HEK293 (cell line): ENCODE measurements around the gene SCIN.

Experiments
- CTCF ChIA-PET: fragments of 350-600 bp; formaldehyde crosslinking; extraction: SDS; loops from one replicate; lab custom pipeline; 2021; ENCODE audit warnings: antibody characterized with exemption; lab: Yijun Ruan, JAX
- POLR2A ChIA-PET: fragments of 300-600 bp; formaldehyde crosslinking; extraction: SDS; loops from one replicate; lab custom pipeline; 2020; ENCODE audit warnings: antibody characterized with exemption, inconsistent platforms; lab: Yijun Ruan, JAX
- H3K27ac ChIP-seq: fragments of 200-500 bp; sonication (Bioruptor generic); 2 replicates; pipeline ENCODE4 v1.5.1; 2014; ENCODE audit warnings: low read depth, low read length, control low read depth, inconsistent platforms; ENCODE audit errors: extremely low read depth
- H3K36me3 ChIP-seq, 2 experiments: fragments of 200-500 bp in 1 of 2; sonication (Bioruptor generic) in 1 of 2; 1 replicate in 1 of 2; 2 replicates in 1 of 2; pipeline ENCODE4 v1.5.1; 2014 to 2017; ENCODE audit warnings: inconsistent platforms in 2 of 2, low read length in 2 of 2; ENCODE audit not compliant: control insufficient read depth in 2 of 2, insufficient read depth in 1 of 2
- H3K4me1 ChIP-seq: fragments of 200-500 bp; sonication (Bioruptor generic); 2 replicates; pipeline ENCODE4 v1.5.1; 2014; ENCODE audit warnings: mild to moderate bottlenecking, low read length, inconsistent platforms; ENCODE audit not compliant: control insufficient read depth, insufficient read depth
- H3K4me3 ChIP-seq: 2 replicates; pipeline ENCODE4 v1.5.1; 2011; ENCODE audit warnings: low read depth, mild to moderate bottlenecking, control low read depth, low read length, moderate library complexity
- H3K9me3 ChIP-seq: fragments of 200-500 bp; sonication (Bioruptor generic); 2 replicates; pipeline ENCODE4 v1.5.1; 2014; ENCODE audit warnings: low read depth, low read length, inconsistent platforms; ENCODE audit not compliant: control insufficient read depth, insufficient read depth
- BCL11A ChIP-seq: fragments of 450-650 bp; formaldehyde crosslinking; IDR thresholded peaks from 2 replicates; pipeline ENCODE4 v1.5.1; 2016; ENCODE audit warnings: low read depth, missing biosample characterization, missing genetic modification characterization
- BCL6B ChIP-seq: fragments of 450-650 bp; formaldehyde crosslinking; IDR thresholded peaks from 2 replicates; pipeline ENCODE4 v1.5.1; 2017; ENCODE audit warnings: missing biosample characterization, missing genetic modification characterization
- GLIS1 ChIP-seq: fragments of 450-650 bp; formaldehyde crosslinking; IDR thresholded peaks from 2 replicates; pipeline ENCODE4 v1.5.1; 2016; ENCODE audit warnings: missing biosample characterization, missing genetic modification characterization
- GLIS2 ChIP-seq: fragments of 450-650 bp; formaldehyde crosslinking; IDR thresholded peaks from 2 replicates; pipeline ENCODE4 v1.5.1; 2016; ENCODE audit warnings: missing biosample characterization, missing genetic modification characterization
- HOXA7 ChIP-seq: sonication (generic); formaldehyde crosslinking; IDR thresholded peaks from 2 replicates; pipeline ENCODE4 v1.8.1; 2022; ENCODE audit warnings: missing genetic modification reagents, borderline replicate concordance
- HOXC10 ChIP-seq: sonication (generic); formaldehyde crosslinking; IDR thresholded peaks from 2 replicates; pipeline ENCODE4 v1.8.1; 2023; ENCODE audit warnings: mild to moderate bottlenecking, missing genetic modification reagents
- KLF16 ChIP-seq: fragments of 450-650 bp; formaldehyde crosslinking; IDR thresholded peaks from 2 replicates; pipeline ENCODE4 v1.5.1; 2017; ENCODE audit warnings: missing biosample characterization, missing genetic modification characterization
- OVOL3 ChIP-seq: fragments of 450-650 bp; formaldehyde crosslinking; IDR thresholded peaks from 2 replicates; pipeline ENCODE4 v1.5.1; 2016; ENCODE audit warnings: missing biosample characterization, missing genetic modification characterization
- PRDM6 ChIP-seq: fragments of 450-650 bp; formaldehyde crosslinking; IDR thresholded peaks from 2 replicates; pipeline ENCODE4 v1.5.1; 2017; ENCODE audit warnings: missing biosample characterization, missing genetic modification characterization
- REST ChIP-seq: fragments of 450-650 bp; formaldehyde crosslinking; IDR thresholded peaks from 2 replicates; pipeline ENCODE4 v1.5.1; 2016; ENCODE audit warnings: missing biosample characterization, missing genetic modification characterization
- SP3 ChIP-seq: fragments of 450-650 bp; formaldehyde crosslinking; IDR thresholded peaks from 2 replicates; pipeline ENCODE4 v1.5.1; 2016; ENCODE audit warnings: missing biosample characterization, missing genetic modification characterization
- ZBTB10 ChIP-seq: fragments of 450-650 bp; formaldehyde crosslinking; IDR thresholded peaks from 2 replicates; pipeline ENCODE4 v1.5.1; 2016; ENCODE audit warnings: missing biosample characterization, missing genetic modification characterization
- ZNF155 ChIP-seq: fragments of 450-650 bp; formaldehyde crosslinking; IDR thresholded peaks from 2 replicates; pipeline ENCODE4 v1.5.1; 2016; ENCODE audit warnings: missing biosample characterization, missing genetic modification characterization
- ZNF2 ChIP-seq: fragments of 450-650 bp; formaldehyde crosslinking; IDR thresholded peaks from 2 replicates; pipeline ENCODE4 v1.5.1; 2016; ENCODE audit warnings: missing biosample characterization, missing genetic modification characterization
- ZNF311 ChIP-seq: fragments of 450-650 bp; formaldehyde crosslinking; IDR thresholded peaks from 2 replicates; pipeline ENCODE4 v1.5.1; 2017; ENCODE audit warnings: missing biosample characterization, missing genetic modification characterization, borderline replicate concordance
- ZNF394 ChIP-seq: fragments of 450-650 bp; formaldehyde crosslinking; IDR thresholded peaks from 2 replicates; pipeline ENCODE4 v1.5.1; 2016; ENCODE audit warnings: missing biosample characterization, missing genetic modification characterization, mild to moderate bottlenecking, moderate library complexity, borderline replicate concordance
- ZNF548 ChIP-seq: fragments of 450-650 bp; formaldehyde crosslinking; IDR thresholded peaks from 2 replicates; pipeline ENCODE4 v1.5.1; 2016; ENCODE audit warnings: missing biosample characterization, missing genetic modification characterization
- ZNF560 ChIP-seq: fragments of 450-650 bp; formaldehyde crosslinking; IDR thresholded peaks from 2 replicates; pipeline ENCODE4 v1.5.1; 2017; ENCODE audit warnings: missing biosample characterization, missing genetic modification characterization, borderline replicate concordance
- ZSCAN18 ChIP-seq: fragments of 450-650 bp; formaldehyde crosslinking; IDR thresholded peaks from 2 replicates; pipeline ENCODE4 v1.5.1; 2016; ENCODE audit warnings: missing biosample characterization, missing genetic modification characterization
- ZSCAN5A ChIP-seq: fragments of 450-650 bp; formaldehyde crosslinking; IDR thresholded peaks from 2 replicates; pipeline ENCODE4 v1.5.1; 2016; ENCODE audit warnings: missing biosample characterization, missing genetic modification characterization

SCIN gene

GRCh38 chr7:12684733-12685132, 114.2 kb downstream of the SCIN start (continued):
- no peak for TF ChIP-seq BCL6B (tag by site-specific recombination)
- no peak for TF ChIP-seq PRDM6
- TF ChIP-seq ZSCAN18 = no peak
- TF ChIP-seq HOXC10 = no peak
- TF ChIP-seq KLF16 = no peak
- no peak for TF ChIP-seq GLIS2
- no peak for TF ChIP-seq ZBTB10 (tag by site-specific recombination)
- TF ChIP-seq ZNF311 (tag by site-specific recombination) = no peak
- no peak for TF ChIP-seq GLIS1 (tag by site-specific recombination)

GRCh38 chr7:12685550-12685949, 115.0 kb downstream of the SCIN start:
- Histone ChIP-seq H3K4me1 (no peaks in the 10 kb centered on the region), H3K36me3 (no peaks in the 10 kb centered on the region), H3K27ac (no peak overlapping the region), H3K9me3 (no peaks in the 10 kb centered on the region), H3K4me3 (no peak overlapping the region)
- TF ChIP-seq ZNF155 (tag by site-specific recombination) = no peak
- CTCF ChIA-PET = interaction anchor here (0.8 to 2.9 kb wide), 20 partner anchors 10 to 582 kb away, joined by 3 to 25 read pairs (median 5); no protein-coding TSS in a partner anchor
- POLR2A ChIA-PET = interaction anchor here (0.7 kb wide), 1 partner anchor 67 kb away, joined by 3 read pairs; no protein-coding TSS in a partner anchor

- Histone ChIP-seq H3K4me3 (peak overlapping the region; percentile 84), H3K27ac (peak overlapping the region; percentile 92), H3K4me1 (no peaks in the 10 kb centered on the region), H3K36me3 (no peaks in the 10 kb centered on the region), H3K9me3 (no peaks in the 10 kb centered on the region)
- ChIA-PET CTCF (interaction anchor here (0.6 to 2.9 kb wide), 45 partner anchors 10 to 1094 kb away, joined by 3 to 25 read pairs (median 4); no protein-coding TSS in a partner anchor), POLR2A (interaction anchor here (0.6 to 1.8 kb wide), 9 partner anchors 10 to 256 kb away, joined by 3 to 9 read pairs (median 3); no protein-coding TSS in a partner anchor)
- TF ChIP-seq ZSCAN5A (no peak), OVOL3 (tag by site-specific recombination) (no peak), ZNF560 (tag by site-specific recombination) (no peak), ZNF548 (tag by site-specific recombination) (peak; percentile 92), ZNF2 (tag by site-specific recombination) (peak; percentile 15; the same call in 1 of the 2 replicates), GLIS1 (tag by site-specific recombination) (no peak), BCL11A (tag by site-specific recombination) (no peak), HOXC10 (no peak), SP3 (tag by site-specific recombination) (peak; percentile 71), REST (tag by site-specific recombination) (no peak), HOXA7 (CRISPR knock-in tag) (no peak), ZNF394 (tag by site-specific recombination) (no peak)
Measured at GRCh38 chr7:12686234-12686890, 115.8 kb downstream of the SCIN start.
